ENCODE results near the gene NOP9. TPM values are rescaled to one million over a fixed set of nuclear protein-coding genes. Genes with fewer than 3 reads are reported as not detected.
"Not testable (repeated sequence)": the region's sequence is repeated elsewhere in the genome, so short reads cannot be mapped to it uniquely, and the experiment has no call there.

Gene NOP9
- total RNA-seq, 1 experiment from 2014 or later, result 42.0 TPM

GRCh38 chr14:24343795-24344660 is 44.4 kb downstream of the NOP9 start:
- no peaks in the 10 kb centered on the region for H3K9me2 ChIP-seq (replicated peaks; ENCODE audit: insufficient read depth, low read length)
- H3K9me3 ChIP-seq (ENCODE audit: low read length), result no peaks in the 10 kb centered on the region
- no peak overlapping the region for H2AFZ ChIP-seq (ENCODE audit: low read length)
- H3K9ac ChIP-seq (ENCODE audit: low read length), result no peak overlapping the region
- no peak overlapping the region for H3K27ac ChIP-seq (ENCODE audit: low read length)
- H4K20me1 ChIP-seq (ENCODE audit: insufficient read depth, low read depth, low read length), result no peaks in the 10 kb centered on the region
- H3K4me2 ChIP-seq (ENCODE audit: low read depth, low read length, poor library complexity, severe bottlenecking), result no peak overlapping the region
- H3K79me2 ChIP-seq (ENCODE audit: low read length), result no peaks in the 10 kb centered on the region
- no peaks in the 10 kb centered on the region for H3K27me3 ChIP-seq (ENCODE audit: low read length)
- no peaks in the 10 kb centered on the region for H3K36me3 ChIP-seq (ENCODE audit: insufficient read depth, low read length)
- DNase-seq, result no peak
- peaks cover 7% of the 10 kb centered on the region for H3K4me1 ChIP-seq (ENCODE audit: low read length)
- no peak overlapping the region for H3K4me3 ChIP-seq (ENCODE audit: low read length)

GRCh38 chr14:24347134-24347533 is 47.5 kb downstream of the NOP9 start:
- Histone ChIP-seq H3K9me2 (replicated peaks; ENCODE audit: insufficient read depth, low read length) (no peaks in the 10 kb centered on the region), H3K79me2 (ENCODE audit: low read length) (no peaks in the 10 kb centered on the region), H3K4me3 (ENCODE audit: low read length) (no peak overlapping the region), H3K27ac (ENCODE audit: low read length) (no peak overlapping the region), H4K20me1 (ENCODE audit: insufficient read depth, low read depth, low read length) (no peaks in the 10 kb centered on the region), H3K9ac (ENCODE audit: low read length) (no peak overlapping the region), H3K4me1 (ENCODE audit: low read length) (no peaks in the 10 kb centered on the region), H2AFZ (ENCODE audit: low read length) (no peak overlapping the region), H3K4me2 (ENCODE audit: low read depth, low read length, poor library complexity, severe bottlenecking) (no peak overlapping the region), H3K36me3 (ENCODE audit: insufficient read depth, low read length) (no peaks in the 10 kb centered on the region), H3K9me3 (ENCODE audit: low read length) (no peaks in the 10 kb centered on the region), H3K27me3 (ENCODE audit: low read length) (no peaks in the 10 kb centered on the region)
- DNase-seq, result no peak

GRCh38 chr14:24348186-24348585 is 48.5 kb downstream of the NOP9 start:
- Histone ChIP-seq H3K79me2 (ENCODE audit: low read length) (no peaks in the 10 kb centered on the region), H3K4me1 (ENCODE audit: low read length) (no peaks in the 10 kb centered on the region), H3K9ac (ENCODE audit: low read length) (no peak overlapping the region), H3K4me3 (ENCODE audit: low read length) (no peak overlapping the region), H3K36me3 (ENCODE audit: insufficient read depth, low read length) (no peaks in the 10 kb centered on the region), H3K4me2 (ENCODE audit: low read depth, low read length, poor library complexity, severe bottlenecking) (no peak overlapping the region), H3K9me2 (replicated peaks; ENCODE audit: insufficient read depth, low read length) (no peaks in the 10 kb centered on the region), H3K27me3 (ENCODE audit: low read length) (no peaks in the 10 kb centered on the region), H3K9me3 (ENCODE audit: low read length) (no peaks in the 10 kb centered on the region), H4K20me1 (ENCODE audit: insufficient read depth, low read depth, low read length) (no peaks in the 10 kb centered on the region), H3K27ac (ENCODE audit: low read length) (no peak overlapping the region), H2AFZ (ENCODE audit: low read length) (no peak overlapping the region)
- DNase-seq, result no peak

- no peak overlapping the region for H3K9ac ChIP-seq (ENCODE audit: low read length)
- no peaks in the 10 kb centered on the region for H3K9me3 ChIP-seq (ENCODE audit: low read length)
- H3K4me3 ChIP-seq (ENCODE audit: low read length), result no peak overlapping the region
- no peaks in the 10 kb centered on the region for H3K4me1 ChIP-seq (ENCODE audit: low read length)
- H3K79me2 ChIP-seq (ENCODE audit: low read length), result no peaks in the 10 kb centered on the region
- DNase-seq, result no peak
- H3K4me2 ChIP-seq (ENCODE audit: low read depth, low read length, poor library complexity, severe bottlenecking), result no peak overlapping the region
- H3K9me2 ChIP-seq (replicated peaks; ENCODE audit: insufficient read depth, low read length), result no peaks in the 10 kb centered on the region
- no peaks in the 10 kb centered on the region for H3K36me3 ChIP-seq (ENCODE audit: insufficient read depth, low read length)
- H4K20me1 ChIP-seq (ENCODE audit: insufficient read depth, low read depth, low read length), result no peaks in the 10 kb centered on the region
- H2AFZ ChIP-seq (ENCODE audit: low read length), result no peak overlapping the region
- H3K27me3 ChIP-seq (ENCODE audit: low read length), result no peaks in the 10 kb centered on the region
- no peak overlapping the region for H3K27ac ChIP-seq (ENCODE audit: low read length)
Observed at GRCh38 chr14:24349742-24350141, 50.1 kb downstream of the NOP9 start.

GRCh38 chr14:24351517-24351916 is 51.9 kb downstream of the NOP9 start:
- H3K4me3 ChIP-seq (ENCODE audit: low read length), result no peak overlapping the region
- H3K79me2 ChIP-seq (ENCODE audit: low read length), result no peaks in the 10 kb centered on the region
- no peaks in the 10 kb centered on the region for H3K27me3 ChIP-seq (ENCODE audit: low read length)
- no peaks in the 10 kb centered on the region for H3K4me1 ChIP-seq (ENCODE audit: low read length)
- no peak overlapping the region for H3K27ac ChIP-seq (ENCODE audit: low read length)
- H3K36me3 ChIP-seq (ENCODE audit: insufficient read depth, low read length), result no peaks in the 10 kb centered on the region
- H3K9ac ChIP-seq (ENCODE audit: low read length), result no peak overlapping the region
- no peak for DNase-seq
- H2AFZ ChIP-seq (ENCODE audit: low read length), result no peak overlapping the region
- no peaks in the 10 kb centered on the region for H4K20me1 ChIP-seq (ENCODE audit: insufficient read depth, low read depth, low read length)
- no peaks in the 10 kb centered on the region for H3K9me2 ChIP-seq (replicated peaks; ENCODE audit: insufficient read depth, low read length)
- no peak overlapping the region for H3K4me2 ChIP-seq (ENCODE audit: low read depth, low read length, poor library complexity, severe bottlenecking)
- no peaks in the 10 kb centered on the region for H3K9me3 ChIP-seq (ENCODE audit: low read length)

- no peaks in the 10 kb centered on the region for H3K27me3 ChIP-seq (ENCODE audit: low read length)
- no peaks in the 10 kb centered on the region for H3K9me3 ChIP-seq (ENCODE audit: low read length)
- H3K79me2 ChIP-seq (ENCODE audit: low read length), result no peaks in the 10 kb centered on the region
- H3K4me1 ChIP-seq (ENCODE audit: low read length), result no peaks in the 10 kb centered on the region
- no peak overlapping the region for H3K27ac ChIP-seq (ENCODE audit: low read length)
- no peak for DNase-seq
- H2AFZ ChIP-seq (ENCODE audit: low read length), result no peak overlapping the region
- no peak overlapping the region for H3K4me2 ChIP-seq (ENCODE audit: low read depth, low read length, poor library complexity, severe bottlenecking)
- H4K20me1 ChIP-seq (ENCODE audit: insufficient read depth, low read depth, low read length), result no peaks in the 10 kb centered on the region
- H3K36me3 ChIP-seq (ENCODE audit: insufficient read depth, low read length), result no peaks in the 10 kb centered on the region
- H3K9ac ChIP-seq (ENCODE audit: low read length), result no peak overlapping the region
- no peaks in the 10 kb centered on the region for H3K9me2 ChIP-seq (replicated peaks; ENCODE audit: insufficient read depth, low read length)
- H3K4me3 ChIP-seq (ENCODE audit: low read length), result no peak overlapping the region
Observed at GRCh38 chr14:24353559-24354481, 54.2 kb downstream of the NOP9 start.

GRCh38 chr14:24354482-24354825 is 54.8 kb downstream of the NOP9 start:
- H3K79me2 ChIP-seq (ENCODE audit: low read length); H3K4me2 ChIP-seq (ENCODE audit: low read depth, low read length, poor library complexity, severe bottlenecking); H2AFZ ChIP-seq (ENCODE audit: low read length): not testable (repeated sequence)

GRCh38 chr14:24355009-24355408 is 55.4 kb downstream of the NOP9 start:
- Histone ChIP-seq H3K4me2 (ENCODE audit: low read depth, low read length, poor library complexity, severe bottlenecking) (no peak overlapping the region), H3K27me3 (ENCODE audit: low read length) (no peaks in the 10 kb centered on the region), H3K36me3 (ENCODE audit: insufficient read depth, low read length) (no peaks in the 10 kb centered on the region), H3K9me2 (replicated peaks; ENCODE audit: insufficient read depth, low read length) (no peaks in the 10 kb centered on the region), H3K9me3 (ENCODE audit: low read length) (no peaks in the 10 kb centered on the region), H4K20me1 (ENCODE audit: insufficient read depth, low read depth, low read length) (no peaks in the 10 kb centered on the region), H2AFZ (ENCODE audit: low read length) (no peak overlapping the region), H3K79me2 (ENCODE audit: low read length) (no peaks in the 10 kb centered on the region), H3K9ac (ENCODE audit: low read length) (no peak overlapping the region), H3K27ac (ENCODE audit: low read length) (no peak overlapping the region), H3K4me1 (ENCODE audit: low read length) (no peaks in the 10 kb centered on the region), H3K4me3 (ENCODE audit: low read length) (no peak overlapping the region)
- no peak for DNase-seq

More at GRCh38 chr14:24354482-24354825, 54.8 kb downstream of the NOP9 start:
- not testable (repeated sequence) for H3K27ac ChIP-seq (ENCODE audit: low read length); H3K36me3 ChIP-seq (ENCODE audit: insufficient read depth, low read length); H3K9ac ChIP-seq (ENCODE audit: low read length); H3K9me3 ChIP-seq (ENCODE audit: low read length); H3K4me1 ChIP-seq (ENCODE audit: low read length); H3K27me3 ChIP-seq (ENCODE audit: low read length); DNase-seq; H3K4me3 ChIP-seq (ENCODE audit: low read length); H3K9me2 ChIP-seq (replicated peaks; ENCODE audit: insufficient read depth, low read length); H4K20me1 ChIP-seq (ENCODE audit: insufficient read depth, low read depth, low read length)

Data from Karpas-422 (cell line).